K562 (cell line): ENCODE data around the gene PLXNB1. TPM values are rescaled to one million over a fixed set of nuclear protein-coding genes. Genes with fewer than 3 reads are reported as not detected.

Experiments used
- ATAC-seq: fragments of 200-7000 bp; cut with Tn5 transposase; 3 replicates; pipeline ENCODE4 v1.9.1; 2020; ENCODE audit warnings: moderate library complexity
- BruUV-seq: library from RNA; stranded (reverse); fragments of 400-500 nt; replicated peaks from 2 replicates; lab custom pipeline; 2021; lab: Mats Ljungman, UMichigan
- CTCF ChIA-PET: fragments of 300-600 bp; formaldehyde crosslinking; extraction: SDS; loops from one replicate; lab custom pipeline; 2021; ENCODE audit warnings: low intra/inter-chr PET ratio; lab: Yijun Ruan, JAX
- POLR2A ChIA-PET: fragments of 300-600, 350-650 bp; sonication (Branson Sonifier 250); formaldehyde crosslinking; extraction: SDS; loops from one replicate; lab custom pipeline; 2021; ENCODE audit warnings: antibody characterized with exemption, inconsistent platforms; lab: Yijun Ruan, JAX
- DNase-seq, 4 experiments: peaks; one replicate each; pipeline versions ENCODE4 v3.0.0 to v3.0.0-alpha.2; 2011 to 2018; ENCODE audit warnings: low spot score in 3 of 4, mixed read lengths in 3 of 4; ENCODE audit errors: extremely low read depth in 1 of 4
- FAIRE-seq: peaks from 2 replicates; lab custom pipeline; 2011; peaks lifted over from hg19 to GRCh38; lab: Jason Lieb, UNC
- H2AFZ ChIP-seq: 2 replicates; pipeline ENCODE4 v1.6.0; 2011; ENCODE audit warnings: low read depth, low read length, control low read depth, inconsistent platforms
- H3K27ac ChIP-seq: fragments of 200-600 bp; 3 replicates; pipeline ENCODE4 v1.8.0; 2011; ENCODE audit warnings: low read depth, mild to moderate bottlenecking, control low read depth, inconsistent platforms, low read length, moderate library complexity, mixed read lengths; ENCODE audit errors: extremely low read depth
- H3K27me3 ChIP-seq, 2 experiments: fragments of 300-600 bp in 1 of 2; 2 replicates in 1 of 2; 3 replicates in 1 of 2; pipeline versions ENCODE4 v1.6.0 to v1.8.0; 2011; ENCODE audit warnings: inconsistent platforms in 2 of 2, low read length in 2 of 2, mild to moderate bottlenecking in 1 of 2, mixed read lengths in 1 of 2, moderate library complexity in 1 of 2; ENCODE audit not compliant: control insufficient read depth in 2 of 2, insufficient read depth in 2 of 2
- H3K36me3 ChIP-seq: fragments of 300-600 bp; 3 replicates; pipeline ENCODE4 v1.8.0; 2011; ENCODE audit warnings: mild to moderate bottlenecking, low read length, inconsistent platforms; ENCODE audit not compliant: control insufficient read depth, insufficient read depth
- H3K4me1 ChIP-seq, 2 experiments: fragments of 200-600 bp in 1 of 2; replicated peaks in 1 of 2; 2 replicates in 1 of 2; 3 replicates in 1 of 2; pipeline versions ENCODE4 v1.5.1 to v1.8.0; 2011; ENCODE audit warnings: inconsistent platforms in 2 of 2, low read length in 2 of 2, mild to moderate bottlenecking in 1 of 2, mixed read lengths in 1 of 2, moderate library complexity in 1 of 2; ENCODE audit not compliant: control insufficient read depth in 2 of 2, insufficient read depth in 2 of 2
- H3K4me2 ChIP-seq: 2 replicates; pipeline ENCODE4 v1.6.1; 2011; ENCODE audit warnings: low read length, control low read depth, inconsistent platforms, mixed read lengths; ENCODE audit not compliant: insufficient read depth
- H3K4me3 ChIP-seq: fragments of 200-600 bp; sonication (generic), shearing (Covaris generic); 2 replicates; pipeline ENCODE4 v1.5.1; 2016; ENCODE audit warnings: control low read depth, inconsistent platforms
- H3K79me2 ChIP-seq: fragments of 200-600 bp; 3 replicates; pipeline ENCODE4 v1.8.0; 2011; ENCODE audit warnings: low read length, inconsistent platforms; ENCODE audit not compliant: control insufficient read depth, insufficient read depth
- H3K9ac ChIP-seq, 2 experiments: 2 replicates each; pipeline versions ENCODE4 v1.6.0 to v1.6.1; 2011; ENCODE audit warnings: low read depth in 2 of 2, low read length in 2 of 2, control low read depth in 1 of 2, inconsistent platforms in 1 of 2, mild to moderate bottlenecking in 1 of 2, mixed read lengths in 1 of 2; ENCODE audit not compliant: insufficient read depth in 1 of 2
- H3K9me1 ChIP-seq: one replicate; pipeline ENCODE4 v1.6.0; 2011; ENCODE audit warnings: inconsistent platforms, mild to moderate bottlenecking, low read length, moderate library complexity; ENCODE audit not compliant: control insufficient read depth, insufficient read depth
- H3K9me3 ChIP-seq: replicated peaks from 2 replicates; pipeline ENCODE4 v1.5.1; 2011; ENCODE audit warnings: low read depth, low read length, inconsistent platforms; ENCODE audit not compliant: control insufficient read depth, insufficient read depth
- H4K20me1 ChIP-seq: replicated peaks from 2 replicates; pipeline ENCODE4 v1.6.1; 2011; ENCODE audit warnings: low read length, inconsistent platforms, mixed read lengths; ENCODE audit not compliant: control insufficient read depth, insufficient read depth
- BHLHE40 ChIP-seq: IDR thresholded peaks from 2 replicates; pipeline ENCODE4 v1.6.1; 2011; ENCODE audit warnings: low read length, improper control_type of control experiment
- BRF1 ChIP-seq: IDR thresholded peaks from 3 replicates; pipeline ENCODE4 v1.6.1; 2011; ENCODE audit warnings: borderline replicate concordance, mild to moderate bottlenecking; ENCODE audit not compliant: insufficient read length; ENCODE audit errors: extremely low read depth
- CBFA2T2 ChIP-seq: fragments of 450-650 bp; conservative IDR thresholded peaks from 2 replicates; pipeline ENCODE4 v1.6.1; 2017; ENCODE audit warnings: mild to moderate bottlenecking
- E2F6 ChIP-seq, 2 experiments: IDR thresholded peaks; 2 replicates each; pipeline ENCODE4 v1.6.1; 2011; ENCODE audit warnings: borderline replicate concordance in 1 of 2, control low read depth in 1 of 2, low read depth in 1 of 2, low read length in 1 of 2, mild to moderate bottlenecking in 1 of 2, mixed read lengths in 1 of 2, moderate library complexity in 1 of 2; ENCODE audit not compliant: insufficient read depth in 1 of 2, insufficient read length in 1 of 2, poor library complexity in 1 of 2, severe bottlenecking in 1 of 2; ENCODE audit errors: extremely low read depth in 1 of 2
- MAX ChIP-seq: sonication (generic); formaldehyde crosslinking; IDR thresholded peaks from 2 replicates; pipeline ENCODE4 v1.9.0; 2022; ENCODE audit warnings: mild to moderate bottlenecking, missing genetic modification reagents
- MLLT1 ChIP-seq, 2 experiments: fragments of 450-650 bp; IDR thresholded peaks; 2 replicates each; pipeline ENCODE4 v1.6.1; 2016
- SMARCE1 ChIP-seq: fragments of 450-650 bp; IDR thresholded peaks from 2 replicates; pipeline ENCODE4 v1.7.1; 2016; ENCODE audit warnings: mild to moderate bottlenecking
- SP2 ChIP-seq: IDR thresholded peaks from 2 replicates; pipeline ENCODE4 v1.6.1; 2011; ENCODE audit warnings: mild to moderate bottlenecking, low read depth, low read length, moderate library complexity; ENCODE audit not compliant: poor library complexity, severe bottlenecking; ENCODE audit errors: extremely low read depth
- ZNF239 ChIP-seq: fragments of 250-450 bp; sonication (Bioruptor Pico); IDR thresholded peaks from 2 replicates; pipeline ENCODE4 v1.4.0; 2020; ENCODE audit warnings: mild to moderate bottlenecking
- ZNF584 ChIP-seq: fragments of 200-800 bp; sonication (Bioruptor generic); IDR thresholded peaks from 2 replicates; pipeline ENCODE4 v1.6.1; 2016; ENCODE audit warnings: low read depth, mild to moderate bottlenecking, missing genetic modification characterization, missing compliant biosample characterization
- ZSCAN29 ChIP-seq: fragments of 450-650 bp; IDR thresholded peaks from 2 replicates; pipeline ENCODE4 v1.6.1; 2017
- WGBS: fragments of 100-300 bp; shearing (Covaris generic); methylation state at CpG from one replicate; pipeline ENCODE4 v1.1.6; 2016; ENCODE audit warnings: low coverage, mixed read lengths; ENCODE audit not compliant: insufficient coverage; ENCODE audit errors: missing lambda C conversion rate; 5-methylcytosine and 5-hydroxymethylcytosine counted together
- in situ Hi-C: fragments of 300-500 bp; cut with MboI; formaldehyde crosslinking; loops from 4 replicates; pipeline ENCODE4 v1.15.0; 2018; ENCODE audit warnings: inconsistent platforms, mixed read lengths
- intact Hi-C: fragments of 100-400 bp; cut with micrococcal nuclease; formaldehyde crosslinking; loops from 2 replicates; pipeline ENCODE4 v1.14.2; 2022
- polyA plus RNA-seq, 8 experiments: library from polyadenylated mRNA; depleted of rRNA in 4 of 8; stranded (reverse) in 5 of 8; unstranded in 3 of 8; fragments of >200 nt; fragmentation: Nextera tagmentation in 2 of 8; fragmentation: Illumina TruSeq in 1 of 8; extraction: Ambion mirVana in 2 of 8; extraction: Trizol in 1 of 8; gene quantifications; 2 replicates each; pipeline versions ENCODE4 v1.2.1 to v1.2.3, GENCODE V29; 2011 to 2014; ENCODE audit warnings: inconsistent platforms in 1 of 8, missing spikeins in 1 of 8
- total RNA-seq, 7 experiments: library from RNA; depleted of rRNA in 6 of 7; stranded (reverse); fragments of >200 nt in 6 of 7; fragmentation: Illumina TruSeq in 2 of 7; extraction: Trizol in 2 of 7; gene quantifications; 2 replicates each; pipeline versions ENCODE4 v1.2.1 to v1.2.3, GENCODE V29; 2011 to 2021; ENCODE audit warnings: low replicate concordance in 1 of 7

The PLXNB1 gene
- total and polyA plus RNA-seq, 9 of the 15 experiments (the other 6 are each of a cell fraction or from before 2014, with no cell fraction given) = 0.17 to 17.4 (median 6.0) TPM

GRCh38 chr3:48402907-48403306 is 27.0 kb downstream of the PLXNB1 start:
- ChIA-PET POLR2A (no interaction called here), CTCF (interaction anchor here (3.0 kb wide), 1 partner anchor 33 kb away, joined by 28 read pairs; no protein-coding TSS in a partner anchor)
- ATAC-seq = no peak
- Histone ChIP-seq H3K79me2 (no peaks in the 10 kb centered on the region), H3K27ac (no peak overlapping the region), H3K4me3 (no peak overlapping the region), H3K36me3 (no peaks in the 10 kb centered on the region), H4K20me1 (no peaks in the 10 kb centered on the region), H3K9me1 (no peaks in the 10 kb centered on the region), H3K4me2 (no peak overlapping the region), H3K9ac (no peak overlapping the region), H3K9me3 (no peaks in the 10 kb centered on the region), H2AFZ (no peak overlapping the region), H3K27me3 (no peaks in the 10 kb centered on the region), H3K4me1 (peaks cover 0 to 7% of the 10 kb centered on the region in 2 experiments; a peak in 1 of 5 replicates)
- no peak for DNase-seq
- TF ChIP-seq SP2 = no peak
- no peak for TF ChIP-seq SMARCE1
- 21% methylated on average over 3 of the region's 3 CpGs for WGBS
- in situ Hi-C loops (loop anchor here (5.0 kb wide), 1 partner anchor 34 kb away; no protein-coding TSS in a partner anchor), intact Hi-C loops (loop anchor here (5.0 to 10.0 kb wide), 3 partner anchors 102 to 208 kb away; partner anchors contain the start of gene SHISA5)
- no TSS peak for BruUV-seq
- no peak for FAIRE-seq

GRCh38 chr3:48402281-48402732 is 27.6 kb downstream of the PLXNB1 start:
- ChIA-PET CTCF (interaction anchor here (3.0 kb wide), 1 partner anchor 34 kb away, joined by 28 read pairs; no protein-coding TSS in a partner anchor), POLR2A (no interaction called here)
- ATAC-seq = no peak
- Histone ChIP-seq H3K4me1 (peaks cover 0 to 7% of the 10 kb centered on the region in 2 experiments; a peak in 1 of 5 replicates), H4K20me1 (no peaks in the 10 kb centered on the region), H3K4me3 (no peak overlapping the region), H3K4me2 (no peak overlapping the region), H3K9me1 (no peaks in the 10 kb centered on the region), H3K36me3 (no peaks in the 10 kb centered on the region), H3K27me3 (no peaks in the 10 kb centered on the region), H3K9ac (no peak overlapping the region), H3K27ac (no peak overlapping the region), H3K9me3 (no peaks in the 10 kb centered on the region), H3K79me2 (no peaks in the 10 kb centered on the region), H2AFZ (no peak overlapping the region)
- WGBS = 7% methylated on average over 4 of the region's 8 CpGs
- DNase-seq = peak in 3 of 4 experiments; percentile 6 to 37 (median 35)
- FAIRE-seq = no peak
- no TSS peak for BruUV-seq
- in situ Hi-C loops = loop anchor here (5.0 kb wide), 1 partner anchor 35 kb away; no protein-coding TSS in a partner anchor
- intact Hi-C loops = loop anchor here (5.0 to 10.0 kb wide), 3 partner anchors 102 to 208 kb away; partner anchors contain the start of gene SHISA5
- no peak for TF ChIP-seq ZNF584
- TF ChIP-seq ZSCAN29 = no peak
- TF ChIP-seq E2F6 (IDR thresholded peaks at IDR 0.05; ENCODE audit: borderline replicate concordance in 1 of 2, extremely low read depth in 1 of 2, insufficient read depth in 1 of 2, insufficient read length in 1 of 2, low read depth in 1 of 2, low read length in 1 of 2, poor library complexity in 1 of 2, severe bottlenecking in 1 of 2) = peak in 1 of 2 experiments; percentile 28
- 0 out of 2 replicates have a peak, but pooled peaks have one; percentile 9 for TF ChIP-seq CBFA2T2
- TF ChIP-seq ZNF239 (CRISPR knock-in tag) = no peak
- no peak for TF ChIP-seq BRF1
- TF ChIP-seq BHLHE40 = peak; percentile 91
- TF ChIP-seq MAX (CRISPR knock-in tag) = peak; percentile 51; the same call in 1 of the 2 replicates
- TF ChIP-seq MLLT1 (IDR thresholded peaks at IDR 0.05) = no peak
